ENCODE data around the gene SF3A2.

SF3A2 gene

DNA sequence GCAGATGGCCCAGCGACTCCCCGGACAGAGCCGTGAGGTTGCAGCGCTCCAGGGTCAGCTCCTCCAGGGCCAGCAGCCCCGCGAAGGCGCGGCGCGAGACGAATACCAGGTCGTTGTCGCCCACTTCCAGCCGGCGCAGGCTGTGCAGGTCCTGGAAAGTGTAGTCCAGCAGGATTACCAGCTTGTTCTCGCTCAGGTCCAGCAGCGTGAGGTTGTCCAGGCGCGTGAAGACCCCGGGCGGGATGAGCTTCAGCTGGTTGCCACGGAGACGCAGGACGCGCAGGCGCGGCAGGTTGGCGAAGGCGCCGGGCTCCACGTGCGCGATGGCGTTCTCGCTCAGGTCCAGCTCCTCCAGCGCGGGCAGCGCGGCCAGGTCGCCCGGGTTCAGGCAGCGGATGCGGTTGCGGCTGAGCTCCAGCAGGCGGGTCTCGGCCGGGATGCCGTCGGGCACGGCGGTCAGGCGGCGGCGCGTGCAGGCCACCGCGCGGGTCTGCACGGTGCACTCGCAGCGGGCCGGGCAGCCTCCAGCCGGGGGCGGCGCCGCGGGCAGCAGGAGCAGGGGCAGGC, 54.6 kb downstream of the SF3A2 start:
- DNase-seq (ENCODE audit: low read depth): no peak

- no peak for DNase-seq (ENCODE audit: low read depth)
Measured at GRCh38 chr19:2294687-2295335, 58.2 kb downstream of the SF3A2 start.

DNA sequence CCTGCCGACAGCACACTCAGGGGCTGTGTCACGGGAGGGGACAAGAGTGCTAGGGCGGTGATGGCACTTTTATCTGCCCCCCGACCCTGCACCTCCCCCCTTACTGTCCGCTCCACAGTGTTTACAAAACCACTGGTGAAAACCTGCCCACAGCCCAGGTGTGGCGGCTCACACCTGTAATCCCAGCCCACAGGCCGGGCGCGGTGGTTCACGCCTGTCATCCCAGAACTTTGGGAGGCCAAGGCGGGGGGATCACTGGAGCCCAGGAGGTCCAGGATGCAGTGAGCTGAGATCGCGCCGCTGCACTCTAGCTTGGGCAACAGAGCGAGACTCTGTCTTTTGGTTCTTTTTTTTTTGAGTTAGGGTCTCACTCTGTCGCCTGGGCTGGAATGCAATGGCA, 59.5 kb downstream of the SF3A2 start:
- no peak for DNase-seq (ENCODE audit: low read depth)
